SK-N-SH (cell line): ENCODE results near the gene KLF16.

Experiments used
- EZH2phosphoT487 ChIP-seq: fragments of 200-600 bp; sonication (generic); IDR thresholded peaks from 2 replicates; pipeline ENCODE4 v1.6.1; 2017; ENCODE audit warnings: low read depth, mixed run types, mild to moderate bottlenecking, antibody characterized with exemption, moderate library complexity, borderline replicate concordance
- SMC3 ChIP-seq: IDR thresholded peaks from 2 replicates; pipeline ENCODE4 v1.6.1; 2012; ENCODE audit warnings: low read depth, low read length, improper control_type of control experiment
- TAF1 ChIP-seq: IDR thresholded peaks from 2 replicates; pipeline ENCODE4 v1.6.1; 2012; ENCODE audit warnings: low read depth, mild to moderate bottlenecking, low read length, moderate library complexity, borderline replicate concordance
- TF ChIP-seq, protein P1 (sequence below): fragments of 200-600 bp; sonication (generic); IDR thresholded peaks from 2 replicates; pipeline ENCODE4 v1.6.1; 2017; ENCODE audit warnings: antibody characterized with exemption, mild to moderate bottlenecking, moderate library complexity

DNA sequence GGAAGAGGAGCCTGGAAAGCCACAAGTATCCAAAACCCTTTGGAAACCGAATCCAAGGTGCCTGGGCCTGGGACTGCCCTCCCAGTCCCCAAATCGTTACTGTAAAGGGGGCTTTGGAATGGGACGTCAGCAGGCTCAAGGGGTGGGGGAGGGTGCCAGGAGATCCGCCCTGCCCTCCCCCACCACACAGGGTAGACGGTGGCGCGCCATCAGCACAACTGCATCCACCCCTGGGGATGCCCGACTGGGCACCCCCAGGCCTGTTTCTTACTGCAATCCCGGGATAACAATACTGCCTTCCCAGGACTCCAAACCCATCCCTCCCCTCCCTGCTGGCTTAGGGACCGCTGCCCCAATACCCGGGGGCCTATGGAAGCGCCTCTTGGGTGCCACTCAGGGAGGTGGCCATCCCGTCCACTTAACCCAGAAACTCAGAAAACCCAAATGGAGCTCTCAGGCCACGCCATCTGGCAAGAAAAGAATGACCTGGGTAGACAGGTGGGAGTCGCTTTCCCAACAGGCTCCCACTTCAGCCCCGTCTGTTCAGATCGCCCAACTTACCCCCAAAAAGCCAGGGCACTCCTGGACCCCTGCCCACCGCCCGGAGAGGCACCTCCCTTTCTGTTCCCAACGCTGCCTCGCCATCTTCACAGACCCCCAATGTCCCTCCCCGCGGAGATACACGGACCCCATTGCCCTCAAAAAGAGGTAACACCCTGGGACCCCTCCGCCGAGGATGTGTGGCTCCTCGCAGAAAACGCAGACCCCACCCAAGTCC lies 2.4 kb downstream of the KLF16 start:
- TF ChIP-seq TAF1 (no peak), SMC3 (no peak), EZH2phosphoT487 (no peak)
- TF ChIP-seq, protein P1, sequence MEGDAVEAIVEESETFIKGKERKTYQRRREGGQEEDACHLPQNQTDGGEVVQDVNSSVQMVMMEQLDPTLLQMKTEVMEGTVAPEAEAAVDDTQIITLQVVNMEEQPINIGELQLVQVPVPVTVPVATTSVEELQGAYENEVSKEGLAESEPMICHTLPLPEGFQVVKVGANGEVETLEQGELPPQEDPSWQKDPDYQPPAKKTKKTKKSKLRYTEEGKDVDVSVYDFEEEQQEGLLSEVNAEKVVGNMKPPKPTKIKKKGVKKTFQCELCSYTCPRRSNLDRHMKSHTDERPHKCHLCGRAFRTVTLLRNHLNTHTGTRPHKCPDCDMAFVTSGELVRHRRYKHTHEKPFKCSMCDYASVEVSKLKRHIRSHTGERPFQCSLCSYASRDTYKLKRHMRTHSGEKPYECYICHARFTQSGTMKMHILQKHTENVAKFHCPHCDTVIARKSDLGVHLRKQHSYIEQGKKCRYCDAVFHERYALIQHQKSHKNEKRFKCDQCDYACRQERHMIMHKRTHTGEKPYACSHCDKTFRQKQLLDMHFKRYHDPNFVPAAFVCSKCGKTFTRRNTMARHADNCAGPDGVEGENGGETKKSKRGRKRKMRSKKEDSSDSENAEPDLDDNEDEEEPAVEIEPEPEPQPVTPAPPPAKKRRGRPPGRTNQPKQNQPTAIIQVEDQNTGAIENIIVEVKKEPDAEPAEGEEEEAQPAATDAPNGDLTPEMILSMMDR = no peak
